H9 (cell line): ENCODE results near the gene PTGIR. TPM values are rescaled to one million over a fixed set of nuclear protein-coding genes. Genes with fewer than 3 reads are reported as not detected.

ENCODE experiments used
- DNase-seq: peaks from one replicate; pipeline ENCODE4 v3.0.0-alpha.2; 2017
- H2AFZ ChIP-seq: one replicate; pipeline ENCODE4 v1.6.1; 2013; ENCODE audit warnings: mild to moderate bottlenecking, low read length, control low read depth, moderate library complexity
- H2AK5ac ChIP-seq: 2 replicates; pipeline ENCODE4 v1.6.1; 2013; ENCODE audit warnings: low read length, control low read depth, mixed read lengths; ENCODE audit not compliant: insufficient read length
- H2BK120ac ChIP-seq: one replicate; pipeline ENCODE4 v1.6.1; 2013; ENCODE audit warnings: low read depth, mild to moderate bottlenecking, low read length, control low read depth, inconsistent platforms; ENCODE audit not compliant: poor library complexity, severe bottlenecking
- H2BK12ac ChIP-seq: 2 replicates; pipeline ENCODE4 v1.6.1; 2013; ENCODE audit warnings: low read length, control low read depth, mixed read lengths, low read depth; ENCODE audit not compliant: insufficient read length
- H2BK15ac ChIP-seq: 2 replicates; pipeline ENCODE4 v1.6.1; 2013; ENCODE audit warnings: low read depth, low read length, control low read depth
- H2BK20ac ChIP-seq: one replicate; pipeline ENCODE4 v1.6.1; 2013; ENCODE audit warnings: low read depth, mild to moderate bottlenecking, low read length, control low read depth, inconsistent platforms; ENCODE audit not compliant: poor library complexity, severe bottlenecking
- H2BK5ac ChIP-seq: 2 replicates; pipeline ENCODE4 v1.6.1; 2013; ENCODE audit warnings: low read length, control low read depth, mixed read lengths; ENCODE audit not compliant: insufficient read length
- H3K14ac ChIP-seq: 2 replicates; pipeline ENCODE4 v1.6.1; 2013; ENCODE audit warnings: low read length, control low read depth; ENCODE audit not compliant: insufficient read depth
- H3K18ac ChIP-seq: 2 replicates; pipeline ENCODE4 v1.6.1; 2013; ENCODE audit warnings: low read depth, mild to moderate bottlenecking, mixed read lengths, low read length, control low read depth; ENCODE audit not compliant: insufficient read length
- H3K23ac ChIP-seq: 2 replicates; pipeline ENCODE4 v1.6.1; 2013; ENCODE audit warnings: low read length, control low read depth, mixed read lengths, low read depth; ENCODE audit not compliant: insufficient read length
- H3K23me2 ChIP-seq: 2 replicates; pipeline ENCODE4 v1.6.1; 2013; ENCODE audit warnings: low read depth, mild to moderate bottlenecking, mixed read lengths, low read length, control low read depth; ENCODE audit not compliant: insufficient read length, poor library complexity, severe bottlenecking
- H3K27ac ChIP-seq: 2 replicates; pipeline ENCODE4 v1.5.1; 2013; ENCODE audit warnings: low read length, control low read depth, mixed read lengths, low read depth; ENCODE audit not compliant: insufficient read length
- H3K27me3 ChIP-seq: 2 replicates; pipeline ENCODE4 v1.6.1; 2013; ENCODE audit warnings: low read length, control low read depth, inconsistent platforms; ENCODE audit not compliant: insufficient read depth
- H3K4ac ChIP-seq: 2 replicates; pipeline ENCODE4 v1.6.1; 2013; ENCODE audit warnings: low read depth, mild to moderate bottlenecking, control low read depth, inconsistent platforms, low read length, moderate library complexity
- H3K4me1 ChIP-seq: 2 replicates; pipeline ENCODE4 v1.6.1; 2013; ENCODE audit warnings: low read length, control low read depth, inconsistent platforms; ENCODE audit not compliant: insufficient read depth
- H3K4me2 ChIP-seq: 2 replicates; pipeline ENCODE4 v1.6.1; 2013; ENCODE audit warnings: low read length, control low read depth, mixed read lengths; ENCODE audit not compliant: insufficient read length, insufficient read depth
- H3K56ac ChIP-seq: 2 replicates; pipeline ENCODE4 v1.6.1; 2013; ENCODE audit warnings: low read depth, mild to moderate bottlenecking, mixed read lengths, low read length, control low read depth; ENCODE audit not compliant: insufficient read length
- H3K79me1 ChIP-seq: 2 replicates; pipeline ENCODE4 v1.6.1; 2013; ENCODE audit warnings: low read depth, mild to moderate bottlenecking, moderate library complexity, low read length, control low read depth, inconsistent platforms; ENCODE audit not compliant: insufficient read depth, poor library complexity, severe bottlenecking
- H3K79me2 ChIP-seq: 2 replicates; pipeline ENCODE4 v1.6.1; 2013; ENCODE audit warnings: low read length, control low read depth, inconsistent platforms; ENCODE audit not compliant: insufficient read depth
- H3K9ac ChIP-seq: 2 replicates; pipeline ENCODE4 v1.6.1; 2013; ENCODE audit warnings: low read length, control low read depth, mixed read lengths; ENCODE audit not compliant: insufficient read length; ENCODE audit errors: extremely low read depth
- H3K9me3 ChIP-seq: one replicate; pipeline ENCODE4 v1.6.1; 2013; ENCODE audit warnings: low read depth, low read length, inconsistent platforms; ENCODE audit not compliant: control insufficient read depth
- H3T11ph ChIP-seq: one replicate; pipeline ENCODE4 v1.6.1; 2013; ENCODE audit warnings: mild to moderate bottlenecking, low read length, control low read depth, inconsistent platforms
- H4K20me1 ChIP-seq: one replicate; pipeline ENCODE4 v1.6.1; 2013; ENCODE audit not compliant: control insufficient read depth, insufficient read length, insufficient read depth
- H4K5ac ChIP-seq: 2 replicates; pipeline ENCODE4 v1.6.1; 2013; ENCODE audit warnings: low read depth, mild to moderate bottlenecking, mixed read lengths, low read length, control low read depth; ENCODE audit not compliant: insufficient read length
- H4K8ac ChIP-seq: replicated peaks from 2 replicates; pipeline ENCODE4 v1.6.1; 2013; ENCODE audit warnings: low read length, control low read depth, mixed read lengths, low read depth; ENCODE audit not compliant: insufficient read length
- H4K91ac ChIP-seq: 2 replicates; pipeline ENCODE4 v1.6.1; 2013; ENCODE audit warnings: low read depth, mild to moderate bottlenecking, moderate library complexity, mixed read lengths, low read length, control low read depth; ENCODE audit not compliant: insufficient read length
- H3K27ac Mint-ChIP-seq, 3 experiments: 2 replicates in 2 of 3; 3 replicates in 1 of 3; pipeline ENCODE4 v1.8.0; 2020 to 2021; ENCODE audit warnings: mixed read lengths in 3 of 3, mild to moderate bottlenecking in 1 of 3, moderate library complexity in 1 of 3
- H3K27me3 Mint-ChIP-seq: 2 replicates; pipeline ENCODE4 v1.8.0; 2021; ENCODE audit warnings: low read depth, mild to moderate bottlenecking, moderate library complexity, mixed read lengths
- H3K36me3 Mint-ChIP-seq, 3 experiments: 2 replicates in 2 of 3; 3 replicates in 1 of 3; pipeline ENCODE4 v1.8.0; 2020 to 2021; ENCODE audit warnings: low read depth in 3 of 3, mixed read lengths in 3 of 3; ENCODE audit not compliant: insufficient read depth in 1 of 3
- H3K4me1 Mint-ChIP-seq, 2 experiments: 2 replicates each; pipeline ENCODE4 v1.8.0; 2020; ENCODE audit warnings: mixed read lengths in 2 of 2
- H3K4me3 Mint-ChIP-seq, 2 experiments: 2 replicates in 1 of 2; 3 replicates in 1 of 2; pipeline ENCODE4 v1.8.0; 2020 to 2021; ENCODE audit warnings: mild to moderate bottlenecking in 2 of 2, mixed read lengths in 2 of 2, moderate library complexity in 1 of 2
- H3K9me3 Mint-ChIP-seq, 2 experiments: 2 replicates in 1 of 2; 3 replicates in 1 of 2; pipeline ENCODE4 v1.8.0; 2020; ENCODE audit warnings: mild to moderate bottlenecking in 2 of 2, mixed read lengths in 2 of 2, moderate library complexity in 1 of 2
- WGBS: extraction: QIAGEN DNeasy Blood & Tissue Kit; methylation state at CpG from one replicate; pipeline ENCODE4 v1.1.7; 2013; ENCODE audit warnings: missing lambda C conversion rate, low lambda C conversion rate, mixed read lengths; ENCODE audit not compliant: insufficient read length; ENCODE audit errors: extremely low coverage; 5-methylcytosine and 5-hydroxymethylcytosine counted together
- total RNA-seq: library from RNA; stranded (reverse); gene quantifications from 2 replicates; pipeline ENCODE4 v1.2.1, GENCODE V29; 2021
- TF ChIP-seq, protein P1 (sequence below): fragments of 200-600 bp; sonication (generic); conservative IDR thresholded peaks from 3 replicates; pipeline ENCODE4 v1.8.0; 2021; ENCODE audit warnings: antibody characterized with exemption, mild to moderate bottlenecking

The PTGIR gene
- total RNA-seq, 1 experiment from 2014 or later, result not detected

- Histone ChIP-seq H3K79me2 (no peaks in the 10 kb centered on the region), H2BK12ac (no peak overlapping the region), H2BK5ac (no peak overlapping the region), H3T11ph (no peak overlapping the region), H3K79me1 (no peaks in the 10 kb centered on the region), H3K4me2 (peak overlapping the region; percentile 16), H2AFZ (no peak overlapping the region), H4K91ac (no peak overlapping the region), H3K23me2 (no peaks in the 10 kb centered on the region), H2BK15ac (no peak overlapping the region; the same call in 1 of the 2 replicates), H2AK5ac (no peak overlapping the region), H3K4me1 (no peaks in the 10 kb centered on the region), H3K27ac (no peak overlapping the region), H3K23ac (no peak overlapping the region), H3K4ac (no peak overlapping the region), H3K56ac (no peak overlapping the region), H4K8ac (no peak overlapping the region), H3K27me3 (peaks cover 26% of the 10 kb centered on the region), H4K20me1 (no peaks in the 10 kb centered on the region), H2BK20ac (no peak overlapping the region), H3K9me3 (no peaks in the 10 kb centered on the region), H3K18ac (no peak overlapping the region), H4K5ac (no peak overlapping the region), H2BK120ac (no peak overlapping the region), H3K14ac (no peak overlapping the region; the same call in 1 of the 2 replicates), H3K9ac (no peak overlapping the region)
- Mint-ChIP-seq H3K36me3 (peaks cover 0 to 3% (median 3%) of the 10 kb centered on the region in 3 experiments; a peak in 4 of 7 replicates), H3K4me3 (peak overlapping the region; percentile 44 to 71), H3K4me1 (peaks cover 6 to 21% of the 10 kb centered on the region in 2 experiments; a peak in 3 of 4 replicates), H3K9me3 (peaks cover 2 to 13% of the 10 kb centered on the region in 2 experiments), H3K27ac (no peak overlapping the region), H3K27me3 (peaks cover 87% of the 10 kb centered on the region)
- TF ChIP-seq, protein P1, sequence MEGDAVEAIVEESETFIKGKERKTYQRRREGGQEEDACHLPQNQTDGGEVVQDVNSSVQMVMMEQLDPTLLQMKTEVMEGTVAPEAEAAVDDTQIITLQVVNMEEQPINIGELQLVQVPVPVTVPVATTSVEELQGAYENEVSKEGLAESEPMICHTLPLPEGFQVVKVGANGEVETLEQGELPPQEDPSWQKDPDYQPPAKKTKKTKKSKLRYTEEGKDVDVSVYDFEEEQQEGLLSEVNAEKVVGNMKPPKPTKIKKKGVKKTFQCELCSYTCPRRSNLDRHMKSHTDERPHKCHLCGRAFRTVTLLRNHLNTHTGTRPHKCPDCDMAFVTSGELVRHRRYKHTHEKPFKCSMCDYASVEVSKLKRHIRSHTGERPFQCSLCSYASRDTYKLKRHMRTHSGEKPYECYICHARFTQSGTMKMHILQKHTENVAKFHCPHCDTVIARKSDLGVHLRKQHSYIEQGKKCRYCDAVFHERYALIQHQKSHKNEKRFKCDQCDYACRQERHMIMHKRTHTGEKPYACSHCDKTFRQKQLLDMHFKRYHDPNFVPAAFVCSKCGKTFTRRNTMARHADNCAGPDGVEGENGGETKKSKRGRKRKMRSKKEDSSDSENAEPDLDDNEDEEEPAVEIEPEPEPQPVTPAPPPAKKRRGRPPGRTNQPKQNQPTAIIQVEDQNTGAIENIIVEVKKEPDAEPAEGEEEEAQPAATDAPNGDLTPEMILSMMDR, result no peak
- no peak for DNase-seq
- WGBS, result no CpG with 5 or more reads among the region's 144 CpGs
These were observed 24.4 kb upstream of the PTGIR start for GRCh38 chr19:46648961-46649960.
